ACHN (cell line): ENCODE results near the gene BMP6.

Experiments
- DNase-seq: peaks from one replicate; pipeline ENCODE4 v3.0.0-alpha.2; 2015
- in situ Hi-C: cut with HindIII; loops from 2 replicates; pipeline ENCODE4 v1.10.0; 2017; ENCODE audit warnings: low sequenced_read_pairs, low pct_ligation_motif_present, low pct_unique_long_range_greater_than_20kb

The BMP6 gene

DNA sequence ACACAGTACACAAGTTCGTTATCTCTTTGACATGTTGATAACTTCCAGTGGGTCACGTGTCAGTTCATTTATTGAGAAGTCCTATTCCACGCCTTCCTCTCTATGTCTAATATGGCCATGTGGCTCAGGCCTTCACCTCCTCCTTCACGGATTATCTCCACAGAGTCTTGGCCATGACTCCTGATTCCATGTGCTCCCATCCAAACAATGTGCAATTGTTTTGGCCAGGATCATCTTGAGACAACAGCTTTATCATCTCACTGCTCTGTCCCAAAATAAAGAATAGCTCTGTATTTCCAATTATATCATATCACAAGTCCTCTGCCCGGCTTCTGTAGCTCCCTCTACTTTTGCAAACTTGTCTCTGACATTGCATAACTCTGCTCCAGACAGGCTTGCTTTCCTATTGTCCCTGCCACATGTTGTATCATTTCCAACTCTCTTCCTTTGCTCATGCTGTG, 195.8 kb downstream of the BMP6 start:
- in situ Hi-C loops, result no loop called here
- no peak for DNase-seq

GRCh38 chr6:7922596-7922995, 196.7 kb downstream of the BMP6 start:
- no peak for DNase-seq
- in situ Hi-C loops, result no loop called here

DNA sequence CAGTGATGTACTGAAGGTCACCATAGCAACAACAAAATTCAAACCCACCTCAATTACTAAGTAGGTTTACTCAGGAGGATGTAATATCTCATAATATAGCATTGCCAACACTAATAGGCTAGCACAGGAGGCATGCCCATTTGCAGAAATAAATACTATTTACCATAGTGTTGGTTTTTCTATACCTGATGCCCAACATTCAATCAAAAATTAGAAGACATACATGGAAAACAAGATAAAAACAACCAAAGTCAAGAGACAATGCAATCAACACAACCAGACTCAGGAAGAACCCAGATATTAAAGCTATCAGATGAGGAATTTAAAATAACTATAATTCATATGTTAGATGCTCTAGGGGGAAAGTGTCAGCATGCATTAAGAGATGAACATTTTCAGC, 199.0 kb downstream of the BMP6 start:
- no peak for DNase-seq
- in situ Hi-C loops, result no loop called here
